K562 (cell line): Measurements from ENCODE around the gene ZNF516. TPM values are rescaled to one million over a fixed set of nuclear protein-coding genes. Genes with fewer than 3 reads are reported as not detected.
A peak's percentile ranks its signal among the peaks of the same experiment; 100 is the strongest.

ENCODE experiments used
- ATAC-seq: fragments of 200-7000 bp; cut with Tn5 transposase; 3 replicates; pipeline ENCODE4 v1.9.1; 2020; ENCODE audit warnings: moderate library complexity
- BruUV-seq: library from RNA; stranded (reverse); fragments of 400-500 nt; replicated peaks from 2 replicates; lab custom pipeline; 2021; lab: Mats Ljungman, UMichigan
- CTCF ChIA-PET: fragments of 300-600 bp; formaldehyde crosslinking; extraction: SDS; loops from one replicate; lab custom pipeline; 2021; ENCODE audit warnings: low intra/inter-chr PET ratio; lab: Yijun Ruan, JAX
- POLR2A ChIA-PET: fragments of 300-600, 350-650 bp; sonication (Branson Sonifier 250); formaldehyde crosslinking; extraction: SDS; loops from one replicate; lab custom pipeline; 2021; ENCODE audit warnings: antibody characterized with exemption, inconsistent platforms; lab: Yijun Ruan, JAX
- DNase-seq, 4 experiments: peaks; one replicate each; pipeline versions ENCODE4 v3.0.0 to v3.0.0-alpha.2; 2011 to 2018; ENCODE audit warnings: low spot score in 3 of 4, mixed read lengths in 3 of 4; ENCODE audit errors: extremely low read depth in 1 of 4
- FAIRE-seq: peaks from 2 replicates; lab custom pipeline; 2011; peaks lifted over from hg19 to GRCh38; lab: Jason Lieb, UNC
- H2AFZ ChIP-seq: 2 replicates; pipeline ENCODE4 v1.6.0; 2011; ENCODE audit warnings: low read depth, low read length, control low read depth, inconsistent platforms
- H3K27ac ChIP-seq: fragments of 200-600 bp; 3 replicates; pipeline ENCODE4 v1.8.0; 2011; ENCODE audit warnings: low read depth, mild to moderate bottlenecking, control low read depth, inconsistent platforms, low read length, moderate library complexity, mixed read lengths; ENCODE audit errors: extremely low read depth
- H3K27me3 ChIP-seq, 2 experiments: fragments of 300-600 bp in 1 of 2; 2 replicates in 1 of 2; 3 replicates in 1 of 2; pipeline versions ENCODE4 v1.6.0 to v1.8.0; 2011; ENCODE audit warnings: inconsistent platforms in 2 of 2, low read length in 2 of 2, mild to moderate bottlenecking in 1 of 2, mixed read lengths in 1 of 2, moderate library complexity in 1 of 2; ENCODE audit not compliant: control insufficient read depth in 2 of 2, insufficient read depth in 2 of 2
- H3K36me3 ChIP-seq: fragments of 300-600 bp; 3 replicates; pipeline ENCODE4 v1.8.0; 2011; ENCODE audit warnings: mild to moderate bottlenecking, low read length, inconsistent platforms; ENCODE audit not compliant: control insufficient read depth, insufficient read depth
- H3K4me1 ChIP-seq, 2 experiments: fragments of 200-600 bp in 1 of 2; replicated peaks in 1 of 2; 2 replicates in 1 of 2; 3 replicates in 1 of 2; pipeline versions ENCODE4 v1.5.1 to v1.8.0; 2011; ENCODE audit warnings: inconsistent platforms in 2 of 2, low read length in 2 of 2, mild to moderate bottlenecking in 1 of 2, mixed read lengths in 1 of 2, moderate library complexity in 1 of 2; ENCODE audit not compliant: control insufficient read depth in 2 of 2, insufficient read depth in 2 of 2
- H3K4me2 ChIP-seq: 2 replicates; pipeline ENCODE4 v1.6.1; 2011; ENCODE audit warnings: low read length, control low read depth, inconsistent platforms, mixed read lengths; ENCODE audit not compliant: insufficient read depth
- H3K4me3 ChIP-seq: fragments of 200-600 bp; sonication (generic), shearing (Covaris generic); 2 replicates; pipeline ENCODE4 v1.5.1; 2016; ENCODE audit warnings: control low read depth, inconsistent platforms
- H3K79me2 ChIP-seq: fragments of 200-600 bp; 3 replicates; pipeline ENCODE4 v1.8.0; 2011; ENCODE audit warnings: low read length, inconsistent platforms; ENCODE audit not compliant: control insufficient read depth, insufficient read depth
- H3K9ac ChIP-seq, 2 experiments: 2 replicates each; pipeline versions ENCODE4 v1.6.0 to v1.6.1; 2011; ENCODE audit warnings: low read depth in 2 of 2, low read length in 2 of 2, control low read depth in 1 of 2, inconsistent platforms in 1 of 2, mild to moderate bottlenecking in 1 of 2, mixed read lengths in 1 of 2; ENCODE audit not compliant: insufficient read depth in 1 of 2
- H3K9me1 ChIP-seq: one replicate; pipeline ENCODE4 v1.6.0; 2011; ENCODE audit warnings: inconsistent platforms, mild to moderate bottlenecking, low read length, moderate library complexity; ENCODE audit not compliant: control insufficient read depth, insufficient read depth
- H3K9me3 ChIP-seq: replicated peaks from 2 replicates; pipeline ENCODE4 v1.5.1; 2011; ENCODE audit warnings: low read depth, low read length, inconsistent platforms; ENCODE audit not compliant: control insufficient read depth, insufficient read depth
- H4K20me1 ChIP-seq: replicated peaks from 2 replicates; pipeline ENCODE4 v1.6.1; 2011; ENCODE audit warnings: low read length, inconsistent platforms, mixed read lengths; ENCODE audit not compliant: control insufficient read depth, insufficient read depth
- KAT8 ChIP-seq: fragments of 450-650 bp; IDR thresholded peaks from 2 replicates; pipeline ENCODE4 v1.6.1; 2016; ENCODE audit warnings: low read depth, mild to moderate bottlenecking
- PCBP1 ChIP-seq: fragments of 200-400 bp; formaldehyde crosslinking; IDR thresholded peaks from 2 replicates; pipeline ENCODE4 v1.6.1; 2018; ENCODE audit warnings: mild to moderate bottlenecking, low read depth, low read length; ENCODE audit not compliant: poor library complexity, severe bottlenecking
- RAD21 ChIP-seq, 2 experiments: fragments of 250-450 bp in 1 of 2; fragments of 450-650 bp in 1 of 2; sonication (Bioruptor Pico) in 1 of 2; formaldehyde crosslinking in 1 of 2; IDR thresholded peaks in 1 of 2; conservative IDR thresholded peaks in 1 of 2; 2 replicates each; pipeline versions ENCODE4 v1.4.0 to v1.8.0; 2020 to 2022; ENCODE audit warnings: mild to moderate bottlenecking in 2 of 2, moderate library complexity in 1 of 2
- SMC3 ChIP-seq: conservative IDR thresholded peaks from 2 replicates; pipeline ENCODE4 v1.6.1; 2011; ENCODE audit warnings: low read depth, low read length, improper control_type of control experiment; ENCODE audit not compliant: insufficient read depth
- STAT5A ChIP-seq: IDR thresholded peaks from 2 replicates; pipeline ENCODE4 v1.6.1; 2012; ENCODE audit warnings: low read length, inconsistent platforms, borderline replicate concordance
- ZNF124 ChIP-seq: sonication (generic); formaldehyde crosslinking; IDR thresholded peaks from 2 replicates; pipeline ENCODE4 v1.8.1; 2022; ENCODE audit warnings: missing genetic modification reagents
- WGBS: fragments of 100-300 bp; shearing (Covaris generic); methylation state at CpG from one replicate; pipeline ENCODE4 v1.1.6; 2016; ENCODE audit warnings: low coverage, mixed read lengths; ENCODE audit not compliant: insufficient coverage; ENCODE audit errors: missing lambda C conversion rate; 5-methylcytosine and 5-hydroxymethylcytosine counted together
- in situ Hi-C: fragments of 300-500 bp; cut with MboI; formaldehyde crosslinking; loops from 4 replicates; pipeline ENCODE4 v1.15.0; 2018; ENCODE audit warnings: inconsistent platforms, mixed read lengths
- intact Hi-C: fragments of 100-400 bp; cut with micrococcal nuclease; formaldehyde crosslinking; loops from 2 replicates; pipeline ENCODE4 v1.14.2; 2022
- polyA plus RNA-seq, 8 experiments: library from polyadenylated mRNA; depleted of rRNA in 4 of 8; stranded (reverse) in 5 of 8; unstranded in 3 of 8; fragments of >200 nt; fragmentation: Nextera tagmentation in 2 of 8; fragmentation: Illumina TruSeq in 1 of 8; extraction: Ambion mirVana in 2 of 8; extraction: Trizol in 1 of 8; gene quantifications; 2 replicates each; pipeline versions ENCODE4 v1.2.1 to v1.2.3, GENCODE V29; 2011 to 2014; ENCODE audit warnings: inconsistent platforms in 1 of 8, missing spikeins in 1 of 8
- total RNA-seq, 7 experiments: library from RNA; depleted of rRNA in 6 of 7; stranded (reverse); fragments of >200 nt in 6 of 7; fragmentation: Illumina TruSeq in 2 of 7; extraction: Trizol in 2 of 7; gene quantifications; 2 replicates each; pipeline versions ENCODE4 v1.2.1 to v1.2.3, GENCODE V29; 2011 to 2021; ENCODE audit warnings: low replicate concordance in 1 of 7
- TF ChIP-seq, protein P1 (sequence below): fragments of 450-650 bp; formaldehyde crosslinking; IDR thresholded peaks from 2 replicates; pipeline ENCODE4 v1.4.0; 2020; ENCODE audit warnings: mild to moderate bottlenecking, moderate library complexity
- TF ChIP-seq, protein P2 (sequence below), 2 experiments: fragments of 450-650 bp; formaldehyde crosslinking in 1 of 2; IDR thresholded peaks; 2 replicates each; pipeline versions ENCODE4 v1.4.0 to v1.6.1; 2014 to 2020; ENCODE audit warnings: mild to moderate bottlenecking in 2 of 2, borderline replicate concordance in 1 of 2, low read depth in 1 of 2

Gene ZNF516
- total and polyA plus RNA-seq, 9 of the 15 experiments (the other 6 are each of a cell fraction or from before 2014, with no cell fraction given): 0.04 to 0.20 (median 0.08) TPM; not detected in 3

GRCh38 chr18:76398896-76399612 is 96.0 kb downstream of the ZNF516 start:
- FAIRE-seq (peak; percentile 52), ATAC-seq (peak; percentile 90), DNase-seq (peak; percentile 64 to 79 (median 76))
- Histone ChIP-seq H3K27me3 (peaks cover 0 to 5% of the 10 kb centered on the region in 2 experiments; a peak in 1 of 5 replicates), H3K4me3 (no peak overlapping the region), H3K79me2 (no peaks in the 10 kb centered on the region), H3K4me1 (peaks cover 0 to 5% of the 10 kb centered on the region in 2 experiments; a peak in 1 of 5 replicates), H4K20me1 (no peaks in the 10 kb centered on the region), H3K9me1 (no peaks in the 10 kb centered on the region), H3K27ac (no peak overlapping the region), H2AFZ (no peak overlapping the region), H3K9ac (no peak overlapping the region), H3K9me3 (no peaks in the 10 kb centered on the region), H3K36me3 (no peaks in the 10 kb centered on the region), H3K4me2 (no peak overlapping the region)
- WGBS: 4% methylated on average over 14 of the region's 14 CpGs
- POLR2A ChIA-PET: interaction anchor here (1.1 kb wide), 1 partner anchor 13 kb away, joined by 3 read pairs; no protein-coding TSS in a partner anchor
- intact Hi-C loops (loop anchor here (1.0 to 5.0 kb wide), 2 partner anchors 288 to 310 kb away; no protein-coding TSS in a partner anchor), in situ Hi-C loops (no loop called here)
- CTCF ChIA-PET: interaction anchor here (2.2 kb wide), 1 partner anchor 311 kb away, joined by 19 read pairs; no protein-coding TSS in a partner anchor
- BruUV-seq: no TSS peak
- no peak for TF ChIP-seq KAT8
- TF ChIP-seq SMC3: peak; percentile 65
- TF ChIP-seq, protein P1, sequence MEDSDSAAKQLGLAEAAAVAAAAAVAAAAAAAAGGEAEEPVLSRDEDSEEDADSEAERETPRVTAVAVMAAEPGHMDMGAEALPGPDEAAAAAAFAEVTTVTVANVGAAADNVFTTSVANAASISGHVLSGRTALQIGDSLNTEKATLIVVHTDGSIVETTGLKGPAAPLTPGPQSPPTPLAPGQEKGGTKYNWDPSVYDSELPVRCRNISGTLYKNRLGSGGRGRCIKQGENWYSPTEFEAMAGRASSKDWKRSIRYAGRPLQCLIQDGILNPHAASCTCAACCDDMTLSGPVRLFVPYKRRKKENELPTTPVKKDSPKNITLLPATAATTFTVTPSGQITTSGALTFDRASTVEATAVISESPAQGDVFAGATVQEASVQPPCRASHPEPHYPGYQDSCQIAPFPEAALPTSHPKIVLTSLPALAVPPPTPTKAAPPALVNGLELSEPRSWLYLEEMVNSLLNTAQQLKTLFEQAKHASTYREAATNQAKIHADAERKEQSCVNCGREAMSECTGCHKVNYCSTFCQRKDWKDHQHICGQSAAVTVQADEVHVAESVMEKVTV (CRISPR knock-in tag): peak; percentile 49
- no peak for TF ChIP-seq STAT5A
- TF ChIP-seq, protein P2, sequence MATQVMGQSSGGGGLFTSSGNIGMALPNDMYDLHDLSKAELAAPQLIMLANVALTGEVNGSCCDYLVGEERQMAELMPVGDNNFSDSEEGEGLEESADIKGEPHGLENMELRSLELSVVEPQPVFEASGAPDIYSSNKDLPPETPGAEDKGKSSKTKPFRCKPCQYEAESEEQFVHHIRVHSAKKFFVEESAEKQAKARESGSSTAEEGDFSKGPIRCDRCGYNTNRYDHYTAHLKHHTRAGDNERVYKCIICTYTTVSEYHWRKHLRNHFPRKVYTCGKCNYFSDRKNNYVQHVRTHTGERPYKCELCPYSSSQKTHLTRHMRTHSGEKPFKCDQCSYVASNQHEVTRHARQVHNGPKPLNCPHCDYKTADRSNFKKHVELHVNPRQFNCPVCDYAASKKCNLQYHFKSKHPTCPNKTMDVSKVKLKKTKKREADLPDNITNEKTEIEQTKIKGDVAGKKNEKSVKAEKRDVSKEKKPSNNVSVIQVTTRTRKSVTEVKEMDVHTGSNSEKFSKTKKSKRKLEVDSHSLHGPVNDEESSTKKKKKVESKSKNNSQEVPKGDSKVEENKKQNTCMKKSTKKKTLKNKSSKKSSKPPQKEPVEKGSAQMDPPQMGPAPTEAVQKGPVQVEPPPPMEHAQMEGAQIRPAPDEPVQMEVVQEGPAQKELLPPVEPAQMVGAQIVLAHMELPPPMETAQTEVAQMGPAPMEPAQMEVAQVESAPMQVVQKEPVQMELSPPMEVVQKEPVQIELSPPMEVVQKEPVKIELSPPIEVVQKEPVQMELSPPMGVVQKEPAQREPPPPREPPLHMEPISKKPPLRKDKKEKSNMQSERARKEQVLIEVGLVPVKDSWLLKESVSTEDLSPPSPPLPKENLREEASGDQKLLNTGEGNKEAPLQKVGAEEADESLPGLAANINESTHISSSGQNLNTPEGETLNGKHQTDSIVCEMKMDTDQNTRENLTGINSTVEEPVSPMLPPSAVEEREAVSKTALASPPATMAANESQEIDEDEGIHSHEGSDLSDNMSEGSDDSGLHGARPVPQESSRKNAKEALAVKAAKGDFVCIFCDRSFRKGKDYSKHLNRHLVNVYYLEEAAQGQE (IDR thresholded peaks at IDR 0.05; ENCODE audit: borderline replicate concordance): peak; percentile 54; the same call in 1 of the 2 replicates
- TF ChIP-seq, protein P2 (CRISPR knock-in tag; IDR thresholded peaks at IDR 0.05; ENCODE audit: low read depth): no peak
- TF ChIP-seq ZNF124 (CRISPR knock-in tag): no peak
- TF ChIP-seq PCBP1: no peak
- TF ChIP-seq RAD21 (CRISPR knock-in tag; conservative IDR thresholded peaks at IDR 0.05 in 1 of 2, IDR thresholded peaks at IDR 0.05 in 1 of 2): peak; percentile 56 to 74
